Nephron progenitor cell (in vitro differentiated cells): Measurements from ENCODE around the gene HELT.

Source experiments
- DNase-seq: peaks from one replicate; pipeline ENCODE4 v3.0.0; 2021
- H3K27ac Mint-ChIP-seq: 2 replicates; pipeline ENCODE4 v1.8.0; 2021; ENCODE audit warnings: mild to moderate bottlenecking, moderate library complexity, mixed read lengths
- H3K27me3 Mint-ChIP-seq: 2 replicates; pipeline ENCODE4 v1.8.0; 2021; ENCODE audit warnings: mild to moderate bottlenecking, low read depth, mixed read lengths; ENCODE audit not compliant: poor library complexity
- H3K36me3 Mint-ChIP-seq: 2 replicates; pipeline ENCODE4 v1.8.0; 2021; ENCODE audit warnings: low read depth, mixed read lengths
- H3K4me1 Mint-ChIP-seq: 2 replicates; pipeline ENCODE4 v1.8.0; 2021; ENCODE audit warnings: mixed read lengths
- H3K4me3 Mint-ChIP-seq: 2 replicates; pipeline ENCODE4 v1.8.0; 2021; ENCODE audit warnings: mild to moderate bottlenecking, moderate library complexity, mixed read lengths
- H3K9me3 Mint-ChIP-seq: 2 replicates; pipeline ENCODE4 v1.8.0; 2021; ENCODE audit warnings: mild to moderate bottlenecking, moderate library complexity, mixed read lengths
- TF ChIP-seq, protein P1 (sequence below): fragments of 200-600 bp; sonication (generic); IDR thresholded peaks from 2 replicates; pipeline ENCODE4 v1.5.0; 2021; ENCODE audit warnings: antibody characterized with exemption

The HELT gene

DNA sequence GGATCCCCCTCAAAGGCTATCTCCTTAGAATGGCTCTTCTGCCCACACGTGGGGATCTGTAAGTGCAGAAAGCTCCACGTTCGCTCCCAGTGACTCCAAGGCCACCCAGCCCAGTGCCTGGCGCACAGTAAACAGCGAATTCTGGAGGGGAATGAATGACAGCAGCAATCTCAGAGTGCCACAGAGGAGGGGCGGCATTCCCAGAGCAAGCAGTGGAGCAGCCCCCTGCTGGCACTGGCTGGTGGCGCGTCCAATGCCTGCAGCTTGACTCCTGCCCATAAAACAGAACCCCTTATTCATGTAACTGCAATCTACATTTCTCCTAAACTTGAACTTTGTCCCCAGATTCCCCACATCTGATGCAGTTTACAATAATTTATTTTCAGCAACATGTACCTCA, 6.9 kb upstream of the HELT start:
- Mint-ChIP-seq H3K9me3 (peaks cover 4% of the 10 kb centered on the region), H3K27me3 (peaks cover 100% of the 10 kb centered on the region), H3K4me1 (peaks cover 8% of the 10 kb centered on the region), H3K27ac (no peak overlapping the region), H3K36me3 (no peaks in the 10 kb centered on the region), H3K4me3 (no peak overlapping the region)
- DNase-seq: peak; percentile 72
- TF ChIP-seq, protein P1, sequence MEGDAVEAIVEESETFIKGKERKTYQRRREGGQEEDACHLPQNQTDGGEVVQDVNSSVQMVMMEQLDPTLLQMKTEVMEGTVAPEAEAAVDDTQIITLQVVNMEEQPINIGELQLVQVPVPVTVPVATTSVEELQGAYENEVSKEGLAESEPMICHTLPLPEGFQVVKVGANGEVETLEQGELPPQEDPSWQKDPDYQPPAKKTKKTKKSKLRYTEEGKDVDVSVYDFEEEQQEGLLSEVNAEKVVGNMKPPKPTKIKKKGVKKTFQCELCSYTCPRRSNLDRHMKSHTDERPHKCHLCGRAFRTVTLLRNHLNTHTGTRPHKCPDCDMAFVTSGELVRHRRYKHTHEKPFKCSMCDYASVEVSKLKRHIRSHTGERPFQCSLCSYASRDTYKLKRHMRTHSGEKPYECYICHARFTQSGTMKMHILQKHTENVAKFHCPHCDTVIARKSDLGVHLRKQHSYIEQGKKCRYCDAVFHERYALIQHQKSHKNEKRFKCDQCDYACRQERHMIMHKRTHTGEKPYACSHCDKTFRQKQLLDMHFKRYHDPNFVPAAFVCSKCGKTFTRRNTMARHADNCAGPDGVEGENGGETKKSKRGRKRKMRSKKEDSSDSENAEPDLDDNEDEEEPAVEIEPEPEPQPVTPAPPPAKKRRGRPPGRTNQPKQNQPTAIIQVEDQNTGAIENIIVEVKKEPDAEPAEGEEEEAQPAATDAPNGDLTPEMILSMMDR: peak; percentile 73

DNA sequence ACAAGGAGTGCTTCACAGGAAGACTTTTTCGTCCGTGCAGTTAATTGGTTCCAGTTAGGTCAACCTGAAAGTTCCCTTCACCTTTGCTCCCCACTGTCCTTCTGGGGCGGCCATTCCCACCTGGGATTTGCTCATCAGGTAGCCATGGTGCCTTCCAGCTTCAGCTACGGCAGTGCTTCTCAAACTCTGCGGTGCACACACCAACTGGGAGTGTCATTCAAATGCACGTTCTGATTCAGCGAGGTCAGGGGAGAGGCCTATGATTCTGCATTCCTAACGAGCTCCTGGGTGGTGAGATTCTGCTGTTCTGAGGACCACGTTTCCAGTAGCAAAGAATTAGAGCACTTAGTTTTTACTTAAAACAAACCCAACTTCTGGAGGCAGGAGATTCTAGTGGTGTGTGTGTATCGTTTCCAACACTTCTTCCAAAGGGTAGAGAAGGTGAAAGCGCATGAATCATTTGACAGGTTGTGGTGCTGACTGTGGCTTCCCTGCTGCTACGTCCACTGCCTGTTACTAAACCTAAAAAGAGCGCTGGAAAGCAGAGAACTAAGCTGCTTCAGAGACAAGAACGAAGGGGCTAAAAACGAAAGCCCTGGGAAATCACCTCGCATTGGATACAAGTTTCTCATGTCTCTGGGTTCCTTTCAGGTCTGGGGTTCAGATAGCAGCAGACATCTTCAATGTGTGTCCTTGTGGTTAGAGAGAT, 4.7 kb upstream of the HELT start:
- TF ChIP-seq, protein P1: no peak
- H3K4me3 Mint-ChIP-seq: no peak overlapping the region
- H3K27me3 Mint-ChIP-seq: peaks cover 100% of the 10 kb centered on the region
- no peaks in the 10 kb centered on the region for H3K36me3 Mint-ChIP-seq
- H3K9me3 Mint-ChIP-seq: no peaks in the 10 kb centered on the region
- H3K27ac Mint-ChIP-seq: no peak overlapping the region
- DNase-seq: no peak
- peaks cover 28% of the 10 kb centered on the region for H3K4me1 Mint-ChIP-seq

DNA sequence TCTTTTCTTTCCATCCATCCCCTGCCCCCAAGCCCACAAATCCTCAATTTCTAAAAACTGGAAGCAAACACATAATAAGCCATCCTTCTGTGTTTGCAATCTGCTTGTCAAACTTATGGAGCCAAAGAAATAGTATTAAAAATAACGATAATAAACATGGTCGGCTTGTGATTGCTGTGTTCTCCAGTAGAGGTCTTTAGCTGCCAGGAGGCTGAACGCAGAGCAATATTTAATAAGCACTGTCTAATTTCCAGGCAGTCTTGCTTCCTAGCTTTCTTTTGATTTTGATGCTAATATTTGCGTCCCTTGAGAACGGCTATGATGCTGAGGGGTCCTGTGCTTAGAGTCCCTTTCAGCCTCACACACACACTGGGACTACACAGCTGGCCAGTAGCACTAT, 3.2 kb upstream of the HELT start:
- DNase-seq: no peak
- H3K4me3 Mint-ChIP-seq: no peak overlapping the region
- H3K9me3 Mint-ChIP-seq: no peaks in the 10 kb centered on the region
- peaks cover 100% of the 10 kb centered on the region for H3K27me3 Mint-ChIP-seq
- TF ChIP-seq, protein P1: no peak
- peaks cover 31% of the 10 kb centered on the region for H3K4me1 Mint-ChIP-seq
- no peaks in the 10 kb centered on the region for H3K36me3 Mint-ChIP-seq
- H3K27ac Mint-ChIP-seq: no peak overlapping the region

DNA sequence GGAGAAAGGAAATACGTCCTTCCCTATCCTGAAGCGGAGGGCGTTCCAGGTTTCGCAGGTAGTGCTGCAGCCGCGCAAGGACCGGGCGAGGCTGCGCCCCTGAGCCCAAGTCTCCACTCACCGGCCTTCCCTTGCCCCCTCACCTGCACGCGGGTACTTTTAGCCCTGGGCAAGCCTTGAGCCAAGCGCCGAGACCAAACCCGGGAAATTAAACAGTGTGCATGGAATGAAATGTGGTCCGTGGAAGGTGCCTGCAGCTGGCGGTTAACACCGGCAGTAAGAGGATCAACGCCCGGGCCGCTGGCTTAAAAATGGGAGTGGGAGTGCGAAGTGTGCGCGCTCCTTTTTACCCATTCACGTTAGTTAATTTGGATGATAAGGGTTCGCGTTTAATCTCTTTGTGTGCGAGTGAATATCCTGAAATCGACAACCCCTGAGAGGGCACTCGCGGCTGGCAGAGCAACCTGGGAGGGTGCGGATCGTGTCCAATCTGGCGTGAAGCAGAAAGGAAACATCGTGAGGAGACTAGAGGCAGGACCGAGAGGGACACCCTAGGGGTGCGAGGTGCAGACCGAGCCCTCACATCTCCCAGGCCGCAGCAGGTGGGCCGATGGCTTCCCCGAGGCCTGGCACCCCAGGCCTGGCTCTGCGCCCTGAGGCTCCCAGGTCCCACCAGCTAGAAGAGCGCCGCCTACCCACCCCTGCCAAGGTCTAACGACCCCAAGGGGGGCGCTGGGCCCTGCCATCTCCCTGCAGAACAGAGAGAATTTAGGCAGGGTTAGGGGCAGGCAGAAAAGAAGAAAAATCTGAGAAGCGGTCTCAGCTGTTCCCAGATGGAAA, 2.0 kb upstream of the HELT start:
- TF ChIP-seq, protein P1: no peak
- Mint-ChIP-seq H3K4me1 (peaks cover 31% of the 10 kb centered on the region), H3K27ac (no peak overlapping the region), H3K9me3 (no peaks in the 10 kb centered on the region), H3K4me3 (no peak overlapping the region), H3K36me3 (no peaks in the 10 kb centered on the region), H3K27me3 (peaks cover 100% of the 10 kb centered on the region)
- no peak for DNase-seq

DNA sequence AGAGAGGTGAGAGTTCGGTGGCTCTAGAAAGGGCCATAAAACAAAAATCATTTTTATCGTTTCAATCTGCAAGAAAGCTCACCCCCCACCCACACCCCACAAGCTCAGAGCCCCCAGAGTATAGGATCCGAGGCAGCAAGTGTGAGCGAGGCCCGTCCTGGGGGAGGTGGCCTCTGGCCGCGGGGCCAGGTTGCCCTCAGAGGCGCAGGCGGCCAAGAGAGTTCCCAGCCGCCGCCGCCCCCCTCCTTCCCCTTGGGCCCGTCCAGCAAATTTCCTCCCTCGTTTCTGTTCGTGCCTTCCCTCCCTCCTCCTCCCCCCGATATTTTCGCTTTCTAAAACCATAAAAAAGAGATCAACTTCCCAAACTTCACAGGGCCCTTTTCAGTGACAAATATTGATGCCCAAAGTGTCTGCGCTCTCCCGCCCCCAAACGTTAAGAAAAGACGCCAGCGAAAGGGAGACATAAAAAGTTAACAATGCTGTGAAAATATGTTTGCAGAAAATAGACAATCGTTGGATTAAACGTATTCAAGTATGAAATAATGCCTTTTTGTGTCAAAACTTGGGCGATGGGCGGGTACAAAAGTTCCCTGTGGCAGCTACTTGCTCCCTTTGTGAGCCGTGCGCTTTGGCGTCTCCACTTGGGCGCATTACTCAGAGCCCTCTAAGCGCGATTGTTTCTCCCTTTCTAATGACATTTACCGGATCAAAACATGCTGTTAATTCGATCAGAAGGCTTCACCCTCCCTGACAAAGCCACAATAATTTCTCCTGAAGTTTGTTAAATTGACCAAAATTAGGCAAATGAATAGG, 1.1 kb upstream of the HELT start:
- Mint-ChIP-seq H3K9me3 (no peaks in the 10 kb centered on the region), H3K27ac (no peak overlapping the region), H3K4me3 (no peak overlapping the region), H3K36me3 (no peaks in the 10 kb centered on the region), H3K4me1 (peaks cover 39% of the 10 kb centered on the region), H3K27me3 (peaks cover 100% of the 10 kb centered on the region)
- no peak for DNase-seq
- TF ChIP-seq, protein P1: no peak
